Measurements from ENCODE around the gene DDX46.
A peak's percentile ranks its signal among the peaks of the same experiment; 100 is the strongest.
"Not testable (repeated sequence)": the region's sequence is repeated elsewhere in the genome, so short reads cannot be mapped to it uniquely, and the experiment has no call there.

The DDX46 gene, protein sequence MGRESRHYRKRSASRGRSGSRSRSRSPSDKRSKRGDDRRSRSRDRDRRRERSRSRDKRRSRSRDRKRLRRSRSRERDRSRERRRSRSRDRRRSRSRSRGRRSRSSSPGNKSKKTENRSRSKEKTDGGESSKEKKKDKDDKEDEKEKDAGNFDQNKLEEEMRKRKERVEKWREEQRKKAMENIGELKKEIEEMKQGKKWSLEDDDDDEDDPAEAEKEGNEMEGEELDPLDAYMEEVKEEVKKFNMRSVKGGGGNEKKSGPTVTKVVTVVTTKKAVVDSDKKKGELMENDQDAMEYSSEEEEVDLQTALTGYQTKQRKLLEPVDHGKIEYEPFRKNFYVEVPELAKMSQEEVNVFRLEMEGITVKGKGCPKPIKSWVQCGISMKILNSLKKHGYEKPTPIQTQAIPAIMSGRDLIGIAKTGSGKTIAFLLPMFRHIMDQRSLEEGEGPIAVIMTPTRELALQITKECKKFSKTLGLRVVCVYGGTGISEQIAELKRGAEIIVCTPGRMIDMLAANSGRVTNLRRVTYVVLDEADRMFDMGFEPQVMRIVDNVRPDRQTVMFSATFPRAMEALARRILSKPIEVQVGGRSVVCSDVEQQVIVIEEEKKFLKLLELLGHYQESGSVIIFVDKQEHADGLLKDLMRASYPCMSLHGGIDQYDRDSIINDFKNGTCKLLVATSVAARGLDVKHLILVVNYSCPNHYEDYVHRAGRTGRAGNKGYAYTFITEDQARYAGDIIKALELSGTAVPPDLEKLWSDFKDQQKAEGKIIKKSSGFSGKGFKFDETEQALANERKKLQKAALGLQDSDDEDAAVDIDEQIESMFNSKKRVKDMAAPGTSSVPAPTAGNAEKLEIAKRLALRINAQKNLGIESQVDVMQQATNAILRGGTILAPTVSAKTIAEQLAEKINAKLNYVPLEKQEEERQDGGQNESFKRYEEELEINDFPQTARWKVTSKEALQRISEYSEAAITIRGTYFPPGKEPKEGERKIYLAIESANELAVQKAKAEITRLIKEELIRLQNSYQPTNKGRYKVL

DNA sequence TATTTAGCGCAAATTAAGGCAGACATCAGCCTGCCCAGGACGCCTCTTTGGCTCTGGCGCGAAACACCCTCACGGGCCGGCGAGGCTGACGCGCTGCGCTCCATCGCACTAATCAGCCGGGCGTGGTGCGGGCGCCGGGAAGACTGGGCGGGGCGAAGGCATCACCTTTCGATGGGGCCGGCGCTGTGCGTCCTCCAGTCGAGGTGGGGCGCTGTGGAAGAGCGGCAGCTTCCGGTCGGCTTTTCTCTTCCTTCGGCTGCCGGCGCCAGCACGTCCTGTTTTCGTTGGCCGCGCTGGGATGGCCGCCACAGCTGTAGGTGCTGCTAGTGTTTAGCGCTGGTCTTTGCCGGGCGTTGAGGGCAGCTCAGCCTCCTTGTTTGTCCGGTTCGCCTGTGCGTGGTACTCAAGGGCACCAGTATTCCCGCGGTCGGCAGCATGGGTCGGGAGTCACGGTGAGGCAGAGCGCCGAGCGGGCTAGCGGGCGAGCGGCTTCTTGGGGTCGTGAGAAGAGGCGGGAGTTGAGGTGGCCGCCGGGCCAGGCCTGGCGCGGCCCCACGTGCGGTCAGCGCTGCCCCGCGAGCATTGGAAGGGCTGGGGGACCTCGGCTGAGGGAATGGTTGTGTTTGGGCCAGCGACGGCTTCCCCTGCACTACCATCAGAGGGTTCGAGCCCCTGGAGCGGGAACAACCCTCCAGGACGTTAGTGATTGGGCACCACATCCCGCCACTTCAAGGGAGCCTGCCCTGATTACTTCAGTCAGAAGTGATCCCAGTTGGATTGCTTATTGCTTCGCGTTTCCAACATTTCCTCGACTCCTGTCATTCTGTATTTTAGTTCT is at the start of gene DDX46:
DDX46 (plus strand) TSS at position 276 of the 838 bp plus-strand sequence; CDS start at position 436, 160 bp downstream.
- DNase-seq: peak; percentile 77 to 94

DNA sequence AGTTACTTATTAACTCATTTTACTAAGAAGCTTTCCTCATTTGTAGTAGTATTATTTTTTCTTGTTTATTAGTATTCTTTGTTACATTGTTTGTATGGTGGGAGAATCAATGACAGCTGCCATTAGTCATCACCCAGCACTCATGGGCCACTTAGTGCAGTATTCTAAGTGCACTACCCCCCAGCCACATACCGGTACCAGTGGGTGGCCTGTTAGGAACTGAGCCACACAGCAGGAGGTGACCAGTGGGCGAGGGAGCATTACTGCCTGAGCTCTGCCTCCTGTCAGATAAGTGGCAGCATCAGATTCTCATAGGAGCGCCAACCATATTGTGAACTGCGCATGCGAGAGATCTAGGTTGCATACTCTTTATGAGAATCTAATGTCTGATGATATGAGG is 44.5 kb upstream of the DDX46 start:
- no peak for DNase-seq

DNA sequence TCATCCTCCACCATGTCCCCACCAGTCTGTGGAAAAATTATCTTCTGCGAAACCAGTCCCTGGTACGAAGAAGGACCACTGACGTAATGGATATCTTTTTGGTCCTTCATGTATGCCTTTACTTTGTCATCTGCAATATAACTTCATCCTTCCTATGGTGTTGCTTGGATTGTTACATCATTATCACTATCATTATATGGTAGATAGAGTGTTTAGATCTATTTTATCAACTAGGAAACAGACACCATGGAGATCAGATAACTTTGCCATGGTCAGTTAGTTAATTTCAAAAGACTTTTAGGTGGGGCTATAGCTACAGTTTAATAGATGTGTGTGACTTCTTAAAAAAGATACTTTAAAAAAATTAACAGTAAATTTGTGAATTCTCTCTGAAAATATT is 44.0 kb upstream of the DDX46 start:
- no peak for DNase-seq

DNA sequence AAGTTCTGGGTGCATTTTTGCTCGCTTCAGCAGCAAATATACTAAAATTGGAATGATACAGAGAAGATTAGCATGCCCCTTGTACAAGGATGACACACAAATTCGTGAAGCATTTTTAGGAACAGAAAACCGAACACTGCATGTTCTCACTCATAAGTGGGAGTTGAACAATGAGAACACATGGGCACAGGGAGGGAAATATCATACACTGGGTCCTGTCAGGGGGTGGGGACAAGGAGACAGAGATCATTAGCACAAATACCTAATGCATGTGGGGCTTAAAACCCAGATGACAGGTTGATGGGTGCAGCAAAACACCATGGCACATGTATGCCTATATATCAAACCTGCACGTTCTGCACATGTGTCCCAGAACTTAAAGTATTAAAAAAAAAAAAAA is 43.1 kb upstream of the DDX46 start:
- not testable (repeated sequence) for DNase-seq

DNA sequence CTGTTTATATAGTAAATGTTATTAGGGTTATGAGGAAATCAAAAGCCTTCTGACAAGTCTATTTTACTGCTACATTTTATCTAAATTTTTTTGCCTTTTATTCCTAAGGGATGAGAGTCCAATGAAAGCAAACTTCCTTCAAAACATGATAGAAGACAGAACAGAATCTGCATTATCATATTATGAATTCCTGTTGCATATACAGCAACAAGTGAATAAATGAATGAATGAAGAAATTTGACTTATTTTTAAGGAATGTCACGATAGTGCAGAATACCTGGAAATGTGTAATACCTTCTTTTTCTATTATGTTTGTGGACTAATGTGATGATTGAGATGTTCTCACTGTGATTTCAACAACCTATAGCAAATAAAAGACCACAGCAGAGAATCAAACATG is 33.7 kb upstream of the DDX46 start:
- no peak for DNase-seq

DNA sequence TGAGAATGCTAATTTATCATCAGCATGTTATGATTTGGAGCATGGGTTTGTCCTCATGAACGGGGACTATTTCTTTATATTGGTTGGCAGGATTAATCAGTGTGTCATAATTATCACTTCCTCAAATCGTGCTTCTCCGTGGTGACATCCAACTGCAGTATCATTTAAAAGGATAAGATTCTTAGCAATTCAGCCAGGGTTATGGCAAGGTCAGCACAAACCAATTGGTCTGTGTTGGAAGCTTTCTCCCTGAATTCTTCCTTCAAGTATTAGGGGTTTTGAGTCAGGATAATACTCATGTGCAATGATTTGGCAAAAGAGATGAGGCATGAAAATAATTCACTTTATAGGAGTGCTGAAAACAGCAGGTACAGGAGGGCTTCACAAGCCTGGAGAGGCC is 25.8 kb upstream of the DDX46 start:
- DNase-seq: no peak

DNA sequence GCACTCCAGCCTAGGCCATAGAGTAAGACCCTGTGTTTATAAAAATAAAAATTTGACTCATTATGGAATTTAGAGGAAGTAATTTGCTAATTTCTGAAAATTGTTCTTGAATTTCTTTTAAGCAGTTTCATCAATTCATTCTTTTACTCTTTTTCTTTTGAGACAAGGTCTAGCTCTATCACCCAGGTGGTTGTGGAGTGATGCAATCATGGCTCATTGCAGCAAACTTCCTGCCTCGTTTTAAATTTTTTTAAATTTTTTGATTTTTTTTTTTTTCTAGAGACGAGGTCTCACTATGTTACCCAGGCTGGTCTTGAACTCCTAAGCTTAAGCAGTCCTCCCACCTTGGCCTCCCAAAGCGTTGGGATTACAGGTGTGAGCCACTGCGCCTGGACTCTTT is 23.3 kb upstream of the DDX46 start:
- DNase-seq: no peak

DNA sequence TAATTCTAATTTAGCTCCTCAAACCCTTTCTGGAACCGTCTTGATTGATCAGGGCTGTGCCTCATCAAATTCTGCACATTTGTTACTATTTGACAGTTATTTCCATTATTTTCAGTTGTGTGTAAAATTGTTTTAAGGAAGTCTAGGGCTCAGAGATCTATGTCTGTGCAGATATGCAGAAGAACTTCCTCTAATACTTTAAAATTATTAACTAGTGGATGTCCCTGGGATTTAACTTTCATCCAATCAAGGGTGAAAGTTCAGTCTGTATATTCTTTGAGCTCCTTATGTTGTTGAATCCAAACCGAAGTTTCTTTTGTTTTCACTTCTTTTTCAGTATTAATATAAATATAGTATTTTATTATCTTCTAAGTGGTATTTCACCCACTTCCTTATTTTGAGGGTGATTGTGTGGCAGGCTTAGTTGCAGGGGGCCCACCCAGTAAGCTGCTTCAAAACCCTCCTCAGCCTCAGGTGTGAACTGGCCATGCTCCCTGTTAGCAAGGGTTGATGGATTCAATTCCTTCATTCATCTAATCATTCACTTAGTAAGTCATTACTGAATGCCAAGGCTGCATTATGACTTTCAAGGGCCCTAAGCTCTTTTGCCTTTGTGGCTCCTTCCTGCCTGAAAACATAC is 22.3 kb upstream of the DDX46 start:
- DNase-seq: no peak

DNA sequence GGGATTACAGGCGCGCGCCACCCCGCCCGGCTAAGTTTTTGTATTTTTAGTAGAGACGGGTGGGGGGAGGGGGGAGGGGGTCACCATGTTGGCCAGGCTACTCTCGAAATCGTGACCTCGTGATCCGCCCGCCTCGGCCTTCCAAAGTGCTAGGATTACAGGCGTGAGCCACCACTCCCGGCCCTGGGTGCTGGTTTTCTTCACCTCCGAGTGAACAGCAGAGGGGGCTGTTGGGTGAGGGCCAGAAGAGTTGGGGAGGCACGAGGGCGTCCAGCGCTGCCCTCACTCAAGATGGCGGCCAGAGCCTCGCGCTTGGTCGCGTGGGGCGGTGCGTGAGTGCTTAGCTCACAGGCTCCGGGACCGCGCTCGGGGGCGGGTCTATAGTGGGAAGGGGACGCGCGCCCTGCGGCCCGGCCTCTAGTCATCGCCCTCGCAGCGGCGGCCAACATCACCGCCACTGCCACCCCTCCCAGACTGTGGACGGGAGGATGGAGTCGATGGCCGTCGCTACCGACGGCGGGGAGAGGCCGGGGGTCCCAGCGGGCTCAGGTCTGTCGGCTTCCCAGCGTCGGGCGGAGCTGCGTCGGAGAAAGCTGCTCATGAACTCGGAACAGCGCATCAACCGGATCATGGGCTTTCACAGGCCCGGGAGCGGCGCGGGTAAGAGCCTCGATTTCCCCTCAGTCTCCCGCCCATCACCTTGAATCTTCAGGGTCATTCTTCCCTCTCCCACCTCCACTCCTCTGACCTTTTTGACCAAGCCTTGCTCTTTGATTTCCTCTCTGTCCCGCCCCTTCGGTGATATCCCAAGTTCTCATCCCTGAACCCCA is 20.2 kb upstream of the DDX46 start, which contains the start of gene CAMLG:
CAMLG (plus strand) TSS at position 416 of the 830 bp plus-strand sequence; CDS start at position 489, 73 bp downstream.
- peak; percentile 96 to 97 for DNase-seq

DNA sequence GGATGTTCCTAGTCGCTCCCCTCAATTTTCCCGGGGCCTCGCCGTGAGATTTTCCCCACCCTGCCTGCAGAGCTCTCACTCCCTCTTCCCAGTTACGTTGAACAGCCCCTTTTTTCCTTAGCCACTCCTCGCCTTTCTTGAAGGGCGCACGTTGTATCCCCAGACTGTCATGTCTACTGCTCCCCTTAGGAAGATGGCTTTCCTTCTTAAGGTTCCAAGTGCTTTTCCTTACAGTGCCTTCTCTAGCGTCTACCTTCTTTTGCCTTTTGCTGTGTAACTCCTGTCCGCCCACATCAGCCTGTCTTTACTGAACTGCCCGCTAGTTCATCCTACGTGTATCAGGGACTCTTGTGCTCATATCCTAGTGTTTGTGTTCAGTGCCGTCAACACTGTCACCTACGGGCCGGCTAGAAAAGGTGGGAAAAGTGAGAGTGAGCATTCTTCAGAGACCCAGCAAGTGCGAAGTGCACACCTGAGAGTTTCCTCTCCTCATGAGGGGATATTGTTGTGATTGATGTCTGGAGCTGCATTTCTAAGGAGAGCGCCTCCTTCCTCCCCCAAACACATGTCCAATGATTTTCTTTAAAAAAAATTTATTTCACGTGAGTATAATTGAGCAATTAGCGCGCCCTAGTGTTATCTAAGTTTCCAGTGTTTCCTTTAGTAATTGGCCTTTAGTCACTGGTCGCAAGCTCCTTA is 19.5 kb upstream of the DDX46 start:
- DNase-seq: peak; percentile 25 to 87

DNA sequence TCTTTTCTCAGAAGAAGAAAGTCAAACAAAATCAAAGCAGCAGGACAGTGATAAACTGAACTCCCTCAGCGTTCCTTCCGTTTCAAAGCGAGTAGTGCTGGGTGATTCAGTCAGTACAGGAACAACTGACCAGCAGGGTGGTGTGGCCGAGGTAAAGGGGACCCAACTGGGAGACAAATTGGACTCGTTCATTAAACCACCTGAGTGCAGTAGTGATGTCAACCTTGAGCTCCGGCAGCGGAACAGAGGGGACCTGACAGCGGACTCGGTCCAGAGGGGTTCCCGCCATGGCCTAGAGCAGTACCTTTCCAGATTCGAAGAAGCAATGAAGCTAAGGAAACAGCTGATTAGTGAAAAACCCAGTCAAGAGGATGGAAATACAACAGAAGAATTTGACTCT is 17.5 kb upstream of the DDX46 start:
- no peak for DNase-seq

DNA sequence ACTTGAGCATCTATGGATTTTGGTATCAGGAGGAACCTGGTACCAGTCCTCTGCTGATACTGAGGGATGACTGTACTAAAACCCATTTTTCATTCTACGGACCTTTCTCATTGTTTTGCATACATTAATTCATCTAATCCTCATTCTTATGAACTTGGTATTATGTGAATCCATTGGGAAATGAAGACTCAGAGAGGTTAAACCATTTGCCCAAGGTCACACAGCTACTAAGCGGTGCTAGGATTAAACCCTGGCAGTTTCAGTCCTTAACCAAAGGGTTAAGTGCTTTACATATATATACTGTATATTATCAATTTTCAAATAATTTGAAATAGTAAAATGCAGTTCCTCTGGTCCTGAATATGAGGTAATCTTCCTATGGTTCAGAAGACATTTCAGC is 16.4 kb upstream of the DDX46 start:
- DNase-seq: no peak

DNA sequence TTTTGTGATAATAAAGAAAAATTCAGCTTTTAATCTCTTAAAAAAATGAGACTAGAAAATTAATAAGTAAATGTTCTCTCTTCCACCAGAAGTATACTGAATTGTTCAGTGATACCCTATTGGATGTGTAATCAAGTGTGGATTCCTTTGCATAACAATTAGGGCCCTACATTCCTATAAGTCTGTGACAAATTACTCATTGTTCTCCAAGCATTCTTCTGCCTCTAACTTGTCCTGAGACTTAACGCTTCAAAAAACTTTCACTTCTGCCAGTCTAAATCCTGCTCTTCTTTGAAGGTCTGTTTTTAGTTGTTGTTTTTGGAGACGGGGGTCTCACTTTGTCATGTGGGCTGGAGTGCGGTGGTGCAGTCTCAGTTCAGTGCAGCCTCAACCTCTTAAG is 9.2 kb upstream of the DDX46 start:
- no peak for DNase-seq

DNA sequence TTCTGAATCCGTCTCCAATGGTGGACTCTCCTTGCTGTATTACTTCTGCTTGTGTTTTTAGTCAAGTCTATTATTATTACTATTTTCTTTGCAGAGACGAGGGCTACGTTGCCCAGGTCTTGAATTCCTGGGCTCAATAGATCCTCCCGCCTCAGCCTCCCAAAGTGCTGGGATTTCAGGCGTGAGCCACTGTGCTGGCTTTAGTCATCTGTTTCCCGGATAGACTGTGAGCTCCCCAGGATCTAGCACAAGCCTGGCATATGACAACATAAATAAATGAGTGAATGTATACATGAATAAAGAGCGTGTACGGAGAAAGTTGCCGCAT is 439 bp upstream of the DDX46 start:
- no peak for DNase-seq

DNA sequence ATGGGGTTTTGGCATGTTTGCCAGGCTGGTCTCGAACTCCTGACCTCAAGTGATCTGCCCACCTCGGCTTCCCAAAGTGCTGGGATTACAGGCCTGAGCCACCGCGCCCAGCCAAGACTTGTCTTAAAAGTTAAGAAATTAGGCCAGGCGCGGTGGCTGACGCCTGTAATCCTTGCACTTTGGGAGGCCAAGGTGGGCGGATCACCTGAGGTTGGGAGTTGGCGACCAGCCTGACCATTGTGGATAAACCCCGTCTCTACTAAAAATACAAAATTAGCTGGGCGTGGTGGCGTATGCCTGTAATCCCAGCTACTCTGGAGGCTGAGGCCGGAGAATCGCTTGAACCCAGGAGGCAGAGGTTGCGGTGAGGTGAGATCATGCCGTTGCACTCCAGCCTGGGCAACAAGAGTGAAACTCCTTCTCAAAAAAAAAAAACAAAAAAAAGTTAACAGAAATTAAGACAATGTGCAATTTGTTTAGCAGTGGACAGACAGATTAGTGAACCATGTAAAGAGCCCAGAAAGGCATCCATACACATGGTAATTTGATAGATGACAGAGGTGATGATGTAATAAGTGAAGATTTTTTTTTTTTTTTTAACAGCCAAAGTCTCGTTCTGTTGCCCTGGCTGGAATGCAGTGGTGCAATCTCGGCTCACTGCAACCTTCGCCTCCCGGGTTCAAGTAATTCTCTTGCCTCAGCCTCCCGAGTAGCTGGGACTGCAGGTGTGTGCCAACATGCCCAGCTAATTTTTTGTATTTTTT is 9.1 kb downstream of the DDX46 start:
- not testable (repeated sequence) for DNase-seq

DNA sequence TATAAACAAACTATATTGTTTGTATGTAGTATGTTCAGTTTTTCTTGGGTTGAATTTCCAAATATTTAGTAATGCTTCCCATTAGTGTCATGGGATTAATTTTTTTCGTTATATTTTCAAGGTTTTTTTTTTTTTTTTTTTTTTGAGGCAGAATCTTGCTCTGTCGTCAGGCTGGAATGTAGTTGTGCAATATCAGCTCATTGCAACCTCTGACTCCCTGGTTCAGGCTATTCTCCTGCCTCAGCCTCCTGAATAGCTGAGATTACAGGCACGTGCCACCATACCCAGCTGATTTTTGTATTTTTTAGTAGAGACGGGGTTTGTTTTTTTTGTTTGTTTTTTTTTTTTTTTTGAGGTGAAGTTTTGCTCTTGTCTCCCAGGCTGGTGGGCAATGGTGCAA is 10.6 kb downstream of the DDX46 start:
- no peak for DNase-seq

DNA sequence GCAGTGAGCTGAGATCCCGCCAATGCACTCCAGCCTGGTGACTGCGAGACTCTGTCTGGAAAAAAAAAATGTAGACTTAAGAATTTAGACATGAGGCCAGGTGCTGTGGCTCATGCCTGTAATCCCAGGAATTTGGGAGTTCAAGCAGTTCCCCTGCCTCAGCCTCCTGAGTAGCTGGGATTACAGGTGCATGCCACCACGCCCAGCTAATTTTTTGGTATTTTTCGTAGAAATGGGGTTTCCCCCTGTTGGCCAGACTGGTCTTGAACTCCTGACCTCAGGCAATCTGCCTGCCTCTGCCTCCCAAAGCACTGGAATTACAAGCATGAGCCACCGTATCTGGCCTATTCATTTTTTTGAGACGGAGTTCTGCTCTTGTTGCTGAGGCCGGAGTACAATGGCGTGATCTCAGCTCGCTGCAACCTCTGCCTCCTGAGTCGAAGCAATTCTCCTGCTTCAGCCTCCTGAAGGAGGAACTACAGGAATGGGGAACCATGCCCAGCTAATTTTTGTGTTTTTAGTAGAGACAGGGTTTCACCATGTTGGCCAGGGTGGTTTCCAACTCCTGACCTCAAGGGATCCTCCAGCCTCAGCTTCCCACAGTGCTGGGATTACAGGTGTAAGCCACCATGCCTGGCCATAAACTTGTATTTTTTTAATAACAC is 14.0 kb downstream of the DDX46 start:
- no peak for DNase-seq

DNA sequence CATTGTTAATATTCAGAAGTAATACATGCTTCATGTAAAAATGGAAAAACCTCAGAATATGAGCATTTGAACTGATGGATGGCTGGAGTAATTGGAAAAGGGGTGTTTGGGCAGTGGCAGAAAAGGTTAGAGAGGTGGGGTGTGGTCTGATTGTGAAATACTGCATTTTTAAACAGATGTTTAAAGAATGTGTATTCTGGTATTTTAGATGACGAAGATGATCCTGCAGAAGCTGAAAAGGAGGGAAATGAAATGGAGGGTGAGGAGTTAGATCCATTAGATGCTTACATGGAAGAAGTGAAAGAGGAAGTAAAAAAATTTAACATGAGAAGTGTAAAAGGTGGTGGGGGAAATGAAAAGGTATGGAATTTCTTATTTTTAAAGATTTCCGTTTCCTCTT is 18.8 kb downstream of the DDX46 start:
- DNase-seq: no peak

DNA sequence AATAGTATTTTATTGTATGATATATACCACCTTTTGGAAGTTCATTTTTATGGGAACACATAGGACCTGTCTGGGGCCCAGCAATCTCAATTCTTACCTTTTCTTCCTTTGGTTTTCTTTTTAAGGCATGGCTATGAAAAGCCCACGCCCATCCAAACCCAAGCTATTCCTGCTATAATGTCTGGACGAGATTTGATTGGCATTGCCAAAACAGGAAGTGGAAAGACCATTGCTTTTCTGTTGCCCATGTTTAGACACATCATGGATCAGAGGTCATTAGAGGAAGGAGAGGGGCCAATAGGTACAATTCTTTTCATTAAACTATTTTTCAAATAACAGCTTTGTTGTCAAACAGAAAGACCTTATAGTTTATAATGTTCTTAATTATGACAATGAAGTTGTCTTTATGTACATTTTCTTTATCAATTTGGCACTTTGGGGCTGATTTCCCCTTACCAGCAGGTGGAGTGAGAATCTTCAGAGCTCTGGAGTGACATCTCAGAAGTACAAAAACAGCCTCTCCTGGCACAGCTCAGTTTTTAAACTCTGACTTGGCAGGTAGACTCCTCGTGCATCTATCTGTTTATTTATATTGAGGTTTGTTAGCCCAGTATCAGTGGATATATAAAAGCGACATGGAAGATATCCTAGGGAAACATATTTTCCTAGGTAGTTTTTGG is 25.8 kb downstream of the DDX46 start:
- peak in 1 of 2 experiments; percentile 13 for DNase-seq
